Measurements from ENCODE around the gene TMEM252.

TMEM252 gene

GRCh38 chr9:68509689-68510088, 31.0 kb downstream of the TMEM252 start:
- no peak for FAIRE-seq
- no peak for DNase-seq (ENCODE audit: insufficient read length)
- TF ChIP-seq POLR2A (IDR thresholded peaks at IDR 0.05; ENCODE audit: low read depth, low read length): no peak
- no peak for TF ChIP-seq POLR2AphosphoS5 (IDR thresholded peaks at IDR 0.05; ENCODE audit: low read depth, low read length)
- no peak for TF ChIP-seq TAF1 (IDR thresholded peaks at IDR 0.05; ENCODE audit: borderline replicate concordance, low read depth, low read length)

- FAIRE-seq (no peak), DNase-seq (ENCODE audit: insufficient read length) (no peak)
- TF ChIP-seq TAF1 (IDR thresholded peaks at IDR 0.05; ENCODE audit: borderline replicate concordance, low read depth, low read length) (no peak), POLR2AphosphoS5 (IDR thresholded peaks at IDR 0.05; ENCODE audit: low read depth, low read length) (no peak), POLR2A (IDR thresholded peaks at IDR 0.05; ENCODE audit: low read depth, low read length) (no peak)
Observed at GRCh38 chr9:68508547-68508946, 32.1 kb downstream of the TMEM252 start.

DNA sequence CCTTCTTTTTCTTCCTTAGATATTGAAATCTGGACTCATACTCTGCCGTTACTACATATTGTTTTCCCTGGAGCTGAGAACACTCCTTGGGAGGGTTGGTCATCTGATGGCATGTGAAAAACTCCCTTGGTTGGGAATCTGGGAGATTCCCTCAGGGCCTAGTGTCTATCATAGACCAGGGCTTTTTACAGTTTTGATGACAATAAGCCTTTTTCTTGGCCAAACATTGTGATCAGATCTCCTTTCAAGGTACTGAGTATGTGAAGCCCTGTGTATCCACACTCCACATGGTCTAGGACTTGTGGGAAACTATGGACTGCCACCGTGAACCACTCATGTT, 32.9 kb downstream of the TMEM252 start:
- TF ChIP-seq POLR2A (IDR thresholded peaks at IDR 0.05; ENCODE audit: low read depth, low read length): no peak
- DNase-seq (ENCODE audit: insufficient read length): no peak
- FAIRE-seq: no peak

DNA sequence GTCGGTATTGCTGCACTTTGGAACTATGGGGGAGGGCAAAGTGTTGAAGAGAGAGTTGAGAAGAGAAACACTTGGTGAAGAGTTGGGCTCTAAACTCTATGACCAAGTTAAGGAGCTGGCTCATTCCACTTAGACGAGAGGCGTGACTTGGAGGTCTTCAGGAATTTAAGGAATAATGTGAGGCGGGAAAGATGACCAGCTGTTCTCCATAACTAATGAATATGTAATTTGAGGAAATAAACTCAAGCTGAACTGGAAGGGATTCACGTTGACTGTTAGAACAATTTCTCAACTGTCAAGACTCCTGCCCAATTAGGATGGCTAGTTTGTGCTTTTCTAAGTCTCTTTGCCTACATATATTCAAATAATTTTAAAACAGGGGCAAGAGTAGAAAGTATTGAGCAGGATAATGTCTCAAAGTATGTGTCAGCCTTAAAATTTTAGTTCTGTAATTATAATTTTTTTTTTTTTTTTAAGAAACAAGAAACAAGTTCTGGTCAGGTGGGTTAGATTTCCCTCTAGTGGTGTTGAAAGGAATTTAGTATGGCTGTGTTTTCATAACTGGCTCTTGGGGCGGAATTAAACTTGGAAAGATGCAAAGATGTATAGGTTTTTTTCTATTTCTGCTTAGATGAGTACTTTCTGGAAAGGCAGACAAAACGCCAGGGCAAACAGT, 33.4 kb downstream of the TMEM252 start:
- no peak for FAIRE-seq
- no peak for TF ChIP-seq POLR2A (IDR thresholded peaks at IDR 0.05; ENCODE audit: low read depth, low read length)

DNA sequence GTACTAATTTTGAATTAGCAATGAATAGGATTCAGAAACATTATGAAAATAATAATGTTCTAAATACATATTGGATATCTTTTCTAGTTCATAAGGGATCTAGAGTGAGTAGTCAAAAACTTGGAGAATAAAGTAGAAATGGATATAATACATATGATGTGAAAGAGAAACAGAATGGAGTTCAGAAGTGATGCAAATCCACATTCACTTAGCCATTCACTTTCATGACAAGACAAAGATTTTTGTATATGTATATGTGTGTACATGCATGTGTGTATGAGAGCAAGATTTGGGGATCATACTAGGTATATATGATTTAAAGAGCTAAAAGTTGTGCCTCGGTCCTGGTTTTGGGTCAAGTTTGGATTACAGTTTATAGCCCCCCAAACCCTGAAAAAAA, 34.1 kb downstream of the TMEM252 start:
- TF ChIP-seq TAF1 (IDR thresholded peaks at IDR 0.05; ENCODE audit: borderline replicate concordance, low read depth, low read length) (no peak), POLR2A (IDR thresholded peaks at IDR 0.05; ENCODE audit: low read depth, low read length) (no peak), POLR2AphosphoS5 (IDR thresholded peaks at IDR 0.05; ENCODE audit: low read depth, low read length) (no peak)
- DNase-seq (ENCODE audit: insufficient read length) (no peak), FAIRE-seq (no peak)

More for the DNA sequence above, 33.4 kb downstream of the TMEM252 start:
- no peak for DNase-seq (ENCODE audit: insufficient read length)

GRCh38 chr9:68505681-68506409, 34.8 kb downstream of the TMEM252 start:
- TF ChIP-seq TAF1 (IDR thresholded peaks at IDR 0.05; ENCODE audit: borderline replicate concordance, low read depth, low read length): no peak
- TF ChIP-seq POLR2AphosphoS5 (IDR thresholded peaks at IDR 0.05; ENCODE audit: low read depth, low read length): no peak
- no peak for TF ChIP-seq POLR2A (IDR thresholded peaks at IDR 0.05; ENCODE audit: low read depth, low read length)
- peak; percentile 21 for FAIRE-seq
- no peak for DNase-seq (ENCODE audit: insufficient read length)

DNA sequence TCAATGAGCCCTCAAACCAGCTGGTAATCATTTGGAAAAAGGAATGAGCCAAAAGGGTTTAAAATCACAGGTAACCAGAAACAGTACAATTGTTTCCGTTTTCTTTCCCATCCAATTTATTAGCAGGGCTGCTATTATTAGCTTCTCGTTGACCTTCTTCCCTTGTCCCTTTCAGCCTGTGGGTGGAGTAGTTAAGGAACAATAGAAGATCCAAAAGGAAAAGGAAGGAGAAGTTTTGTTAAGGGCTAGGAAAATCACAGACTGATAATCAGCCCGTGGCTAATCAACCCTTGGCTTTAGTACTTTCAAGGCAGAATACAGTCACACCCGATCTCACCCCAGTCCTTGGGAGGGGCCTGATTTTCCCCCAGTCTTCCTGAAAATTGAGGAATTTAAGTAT, 38.4 kb downstream of the TMEM252 start:
- TF ChIP-seq TAF1 (IDR thresholded peaks at IDR 0.05; ENCODE audit: borderline replicate concordance, low read depth, low read length) (no peak), POLR2AphosphoS5 (IDR thresholded peaks at IDR 0.05; ENCODE audit: low read depth, low read length) (no peak), POLR2A (IDR thresholded peaks at IDR 0.05; ENCODE audit: low read depth, low read length) (no peak)
- FAIRE-seq (no peak), DNase-seq (ENCODE audit: insufficient read length) (no peak)

GRCh38 chr9:68500457-68501381, 40.0 kb downstream of the TMEM252 start:
- DNase-seq (ENCODE audit: insufficient read length): no peak
- TF ChIP-seq TAF1 (IDR thresholded peaks at IDR 0.05; ENCODE audit: borderline replicate concordance, low read depth, low read length) (no peak), POLR2AphosphoS5 (IDR thresholded peaks at IDR 0.05; ENCODE audit: low read depth, low read length) (no peak), POLR2A (IDR thresholded peaks at IDR 0.05; ENCODE audit: low read depth, low read length) (no peak)
- FAIRE-seq: no peak

DNA sequence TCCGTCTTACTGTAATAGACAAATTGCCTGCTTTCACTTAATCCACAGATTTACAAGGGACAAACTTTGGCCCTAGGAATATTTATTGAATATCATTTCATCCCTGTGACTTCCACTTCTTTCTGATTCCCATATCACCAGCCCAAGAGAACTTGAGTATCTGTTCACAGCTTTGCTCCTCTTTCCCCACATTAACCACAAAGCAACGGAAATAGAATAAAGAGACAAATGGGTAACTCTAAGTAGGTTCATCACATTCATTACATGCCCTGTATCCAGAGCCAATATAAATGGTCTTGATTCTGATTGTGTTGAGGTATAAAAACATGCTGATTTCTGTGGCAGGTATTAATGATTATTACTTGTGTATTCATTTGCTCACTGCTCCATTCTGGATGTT, 41.9 kb downstream of the TMEM252 start:
- DNase-seq (ENCODE audit: insufficient read length): no peak
- FAIRE-seq: no peak
- no peak for TF ChIP-seq POLR2A (IDR thresholded peaks at IDR 0.05; ENCODE audit: low read depth, low read length)
- no peak for TF ChIP-seq TAF1 (IDR thresholded peaks at IDR 0.05; ENCODE audit: borderline replicate concordance, low read depth, low read length)
- TF ChIP-seq POLR2AphosphoS5 (IDR thresholded peaks at IDR 0.05; ENCODE audit: low read depth, low read length): no peak

DNA sequence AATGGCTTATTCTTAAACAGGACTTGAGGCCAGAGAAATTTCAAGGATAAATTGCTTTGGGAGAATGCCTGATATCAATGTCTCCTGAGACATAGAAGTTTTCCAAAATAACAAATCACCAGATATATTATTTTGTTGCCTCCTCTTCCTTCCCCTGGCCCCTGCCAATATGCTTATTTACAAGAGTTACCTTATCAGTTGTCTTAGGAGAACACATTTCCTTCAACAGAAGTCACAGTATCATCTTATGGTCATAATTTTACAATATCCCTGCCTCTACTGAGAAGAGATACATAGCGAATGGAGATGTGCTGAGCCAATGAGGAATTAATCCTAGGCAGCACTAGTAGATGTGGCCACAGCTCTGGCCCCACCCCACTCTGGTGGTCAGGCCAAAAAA, 43.1 kb downstream of the TMEM252 start:
- TF ChIP-seq TAF1 (IDR thresholded peaks at IDR 0.05; ENCODE audit: borderline replicate concordance, low read depth, low read length): no peak
- no peak for TF ChIP-seq POLR2AphosphoS5 (IDR thresholded peaks at IDR 0.05; ENCODE audit: low read depth, low read length)
- no peak for TF ChIP-seq POLR2A (IDR thresholded peaks at IDR 0.05; ENCODE audit: low read depth, low read length)
- no peak for FAIRE-seq
- DNase-seq (ENCODE audit: insufficient read length): no peak

DNA sequence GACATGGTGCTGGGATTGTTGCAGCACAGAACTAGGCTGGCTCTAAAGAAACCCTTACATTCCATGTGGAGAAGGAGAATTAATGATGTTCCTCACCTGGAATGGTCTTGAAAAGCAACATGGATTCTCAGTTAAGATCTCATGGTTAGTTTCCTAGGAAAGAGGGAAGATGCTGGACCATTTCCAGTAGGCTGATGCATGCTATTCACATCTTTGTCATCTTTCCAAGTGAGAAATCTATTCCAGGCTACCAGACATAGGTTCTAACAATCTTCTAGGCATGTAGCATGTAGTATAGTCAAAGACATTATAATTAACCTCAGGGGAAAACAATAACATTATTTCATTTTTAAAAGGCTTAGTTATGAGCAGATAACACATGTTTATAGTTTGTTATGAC, 44.3 kb downstream of the TMEM252 start:
- no peak for FAIRE-seq
- TF ChIP-seq POLR2AphosphoS5 (IDR thresholded peaks at IDR 0.05; ENCODE audit: low read depth, low read length) (no peak), TAF1 (IDR thresholded peaks at IDR 0.05; ENCODE audit: borderline replicate concordance, low read depth, low read length) (no peak), POLR2A (IDR thresholded peaks at IDR 0.05; ENCODE audit: low read depth, low read length) (no peak)

More for the DNA sequence above, 44.3 kb downstream of the TMEM252 start:
- no peak for DNase-seq (ENCODE audit: insufficient read length)

Measured in GM12892 (cell line).